NCI-H2196 (cell line): ENCODE results near the gene ABLIM3.

ENCODE experiments used
- DNase-seq: peaks from one replicate; lab custom pipeline; 2025; ENCODE audit not compliant: unreplicated experiment; lab: John Stamatoyannopoulos, UW

The ABLIM3 gene

DNA sequence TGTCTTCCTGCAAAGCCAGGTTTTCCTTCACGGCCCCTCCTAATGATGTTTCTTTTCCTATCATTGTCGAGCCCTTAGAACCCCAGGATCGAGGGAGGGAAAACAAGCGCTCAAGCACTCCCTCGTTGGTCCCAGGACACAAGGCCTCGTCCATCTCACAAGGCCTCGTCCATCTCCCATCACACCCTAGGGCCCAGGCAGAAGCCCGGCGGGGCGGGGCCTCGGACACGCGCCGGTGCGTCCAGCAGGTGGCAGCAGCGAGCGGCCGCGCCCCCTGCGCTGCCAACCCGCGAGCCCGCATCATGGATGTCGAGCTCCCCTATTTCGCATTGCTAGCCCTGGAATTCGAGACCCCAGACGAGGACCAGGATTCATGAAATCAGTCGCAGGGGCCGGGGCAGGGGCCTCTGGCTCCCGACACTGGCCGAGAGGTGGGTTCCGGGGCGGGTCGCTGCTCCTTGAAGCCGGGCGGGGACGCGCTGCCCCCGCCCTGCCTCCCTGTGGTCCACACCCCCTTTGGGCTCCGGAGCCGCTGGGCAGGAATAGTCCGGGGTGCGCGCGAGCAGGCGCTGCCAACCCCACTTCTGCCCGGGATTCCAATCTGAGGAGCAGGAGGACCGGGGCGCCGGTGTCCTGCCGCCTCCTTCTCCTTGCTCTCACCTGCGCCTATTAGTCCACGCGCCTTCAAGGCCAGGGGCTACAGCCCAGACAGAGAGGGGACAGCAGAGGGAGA, at the start of gene ABLIM3:
Gene ABLIM3 (plus strand): TSS at position 270 of the 733 bp plus-strand sequence. CDS start 603 bp downstream, outside the sequence.
- peak; percentile 64 for DNase-seq

DNA sequence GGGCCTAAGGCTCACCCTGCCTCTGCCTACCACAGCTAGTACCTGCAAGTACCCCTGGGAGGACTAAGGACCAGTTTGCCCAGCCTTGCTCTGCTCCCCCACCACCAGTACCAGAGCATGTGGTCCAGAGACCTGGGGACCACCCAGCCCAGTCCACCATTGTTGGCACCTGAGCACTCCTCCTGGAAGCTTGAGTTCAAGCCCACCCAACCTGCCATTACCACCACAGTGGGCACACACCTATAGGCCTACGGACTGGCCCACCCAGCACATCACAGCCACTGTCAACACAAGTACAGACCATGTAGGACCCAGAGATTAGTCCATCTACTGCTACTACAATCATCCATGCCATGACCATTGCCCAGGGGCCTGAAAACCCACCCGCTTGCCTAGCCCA, 47.7 kb upstream of the ABLIM3 start:
- no peak for DNase-seq

DNA sequence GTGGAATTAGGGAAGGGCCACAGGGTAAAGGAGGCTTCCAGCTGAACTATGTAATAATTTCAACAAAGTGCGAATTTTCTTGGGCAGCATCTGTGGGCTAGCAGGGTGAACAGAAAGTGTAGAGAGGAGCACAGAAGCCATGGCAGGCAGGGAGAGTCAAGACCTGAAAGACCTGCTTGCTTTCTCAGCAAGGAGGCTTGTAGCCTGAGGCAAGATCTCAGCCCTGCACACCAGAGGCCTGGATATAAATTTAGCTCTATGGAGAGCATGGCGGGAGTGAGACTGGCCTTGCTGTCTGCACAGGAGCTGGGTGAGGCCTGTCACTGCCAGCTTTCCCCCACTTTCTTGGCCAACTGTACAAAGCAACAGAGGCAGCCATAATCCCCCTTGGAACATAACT, 46.3 kb upstream of the ABLIM3 start:
- no peak for DNase-seq

- DNase-seq = no peak
These were observed 41.4 kb upstream of the ABLIM3 start for GRCh38 chr5:149099920-149100319.

DNA sequence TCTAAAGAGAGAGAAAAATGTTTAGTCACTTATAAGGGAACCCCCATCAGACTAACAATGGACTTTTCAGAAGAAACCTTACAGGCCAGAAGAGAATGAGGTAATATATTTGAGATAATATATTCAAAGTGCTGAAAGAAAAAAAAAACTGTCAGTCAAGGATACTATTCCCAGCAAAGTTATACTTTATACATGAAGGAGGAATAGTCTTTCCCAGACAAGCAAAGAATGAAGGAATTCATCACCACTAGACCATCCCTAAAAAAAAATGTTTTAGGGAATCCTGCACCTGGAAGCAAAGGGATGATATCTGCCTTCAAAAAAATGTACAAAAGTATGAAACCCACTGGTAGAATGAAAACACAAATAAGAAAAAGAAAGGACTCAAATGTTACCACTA, 41.0 kb upstream of the ABLIM3 start:
- no peak for DNase-seq

DNA sequence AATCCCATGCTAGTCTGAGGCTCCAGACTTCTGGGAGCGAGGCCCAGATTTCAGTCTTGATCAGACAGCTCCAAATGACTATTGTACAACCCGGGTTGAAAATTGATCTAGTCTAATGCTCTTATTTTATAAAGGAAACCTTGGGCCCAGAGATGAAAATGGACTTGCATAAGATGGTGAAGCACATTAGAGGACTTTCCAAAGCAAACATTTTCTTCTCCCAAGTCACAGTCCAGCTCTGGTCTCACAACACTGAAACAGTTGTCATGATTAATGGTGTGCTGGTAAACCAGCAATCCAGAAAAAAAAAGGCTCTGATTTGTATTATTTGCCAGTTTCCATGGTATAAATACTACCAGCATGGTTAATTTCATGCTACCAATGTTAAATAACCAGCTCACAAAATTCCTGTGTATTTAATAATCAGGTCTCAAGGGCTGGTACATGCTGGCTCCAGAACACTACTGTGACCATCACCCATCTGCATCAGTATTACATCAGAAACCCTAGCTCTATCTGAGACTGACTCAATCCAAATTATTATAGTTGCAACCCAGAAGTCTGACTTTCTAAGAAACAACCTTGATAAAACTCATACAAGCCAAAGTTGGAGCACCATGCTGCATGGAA, 32.5 kb upstream of the ABLIM3 start:
- no peak for DNase-seq

GRCh38 chr5:149110406-149110805, 30.9 kb upstream of the ABLIM3 start:
- DNase-seq = no peak

DNA sequence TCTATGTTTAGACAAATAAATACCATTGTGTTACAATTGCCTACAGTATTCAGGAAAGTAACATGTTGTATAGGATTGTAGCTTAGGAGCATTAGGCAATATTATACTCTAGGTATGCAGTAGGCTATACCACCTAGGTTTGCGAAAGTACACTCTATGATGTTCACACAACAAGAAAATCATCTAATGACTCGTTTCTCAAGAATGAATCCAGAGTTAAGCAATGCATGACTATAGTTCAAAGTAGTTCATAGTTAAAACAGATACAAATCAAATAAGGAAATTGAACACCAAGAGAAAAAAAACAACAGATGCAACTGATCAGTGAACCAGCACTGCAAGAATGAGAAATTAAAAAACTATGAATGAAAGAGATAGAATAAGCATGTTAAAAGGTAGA, 27.6 kb upstream of the ABLIM3 start:
- no peak for DNase-seq

DNA sequence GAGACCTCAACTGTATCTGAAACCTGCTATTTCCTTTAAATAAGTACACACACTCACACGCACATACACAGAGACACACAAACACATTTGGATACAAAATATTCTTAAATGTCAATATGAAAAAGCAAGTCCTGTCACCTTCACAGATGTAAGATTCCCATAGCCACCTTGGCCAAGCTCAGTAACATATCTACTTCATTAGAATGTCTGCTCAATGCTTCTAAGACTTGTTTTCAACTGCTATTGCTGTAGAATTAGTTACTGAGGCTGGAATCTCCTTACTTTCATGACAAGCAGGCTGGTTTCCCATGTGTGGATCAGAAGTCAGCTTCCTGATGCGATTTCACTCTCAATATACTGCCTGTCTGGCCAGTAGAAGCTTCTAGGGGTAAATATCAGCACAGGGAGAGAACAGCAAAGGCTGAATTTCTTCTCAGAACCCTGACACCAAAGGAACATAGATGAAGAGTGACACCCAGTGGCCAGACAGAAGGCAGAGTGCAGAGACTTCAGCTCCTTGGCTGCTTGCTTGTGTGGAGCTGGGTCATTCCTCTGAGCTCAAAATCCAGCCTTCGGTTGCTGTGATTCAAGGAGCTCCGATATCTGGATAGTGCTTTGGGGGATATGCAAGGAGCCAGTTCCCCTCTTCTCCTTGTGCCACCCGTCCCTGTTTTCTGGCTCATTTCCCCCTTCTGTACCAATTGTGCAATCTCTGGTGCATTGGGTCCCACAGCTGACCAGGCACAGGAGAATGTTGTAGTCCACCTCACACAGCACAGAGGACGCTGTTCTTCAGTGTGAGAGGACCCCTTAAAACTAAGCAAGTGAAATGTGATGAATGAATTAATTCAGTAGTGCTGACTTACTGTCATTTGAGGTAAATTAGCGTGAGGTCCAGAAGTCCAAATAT, 26.6 kb upstream of the ABLIM3 start:
- peak; percentile 54 for DNase-seq

DNA sequence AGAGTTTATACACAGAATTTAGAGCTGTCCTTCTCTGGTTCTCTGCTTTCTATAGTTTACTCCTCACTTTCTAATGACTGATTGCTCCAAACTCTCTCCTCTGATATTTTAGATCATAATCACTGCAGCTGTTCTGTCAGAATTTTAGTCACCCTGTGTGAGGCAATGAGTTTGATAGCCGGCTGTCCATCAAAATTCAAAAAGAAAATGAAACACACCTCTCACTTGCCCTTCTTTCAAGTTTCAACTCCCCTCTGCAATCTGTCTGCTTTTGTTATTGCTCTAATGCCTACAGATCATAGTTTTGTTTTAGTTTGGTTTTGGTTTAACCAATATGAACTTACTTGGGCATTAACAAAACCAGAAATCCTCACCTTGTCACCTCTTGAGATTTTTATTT, 23.3 kb upstream of the ABLIM3 start:
- DNase-seq = no peak

- no peak for DNase-seq
These were observed 22.8 kb upstream of the ABLIM3 start for GRCh38 chr5:149118463-149118862.

- DNase-seq = no peak
These were observed 20.1 kb upstream of the ABLIM3 start for GRCh38 chr5:149121145-149121544.

DNA sequence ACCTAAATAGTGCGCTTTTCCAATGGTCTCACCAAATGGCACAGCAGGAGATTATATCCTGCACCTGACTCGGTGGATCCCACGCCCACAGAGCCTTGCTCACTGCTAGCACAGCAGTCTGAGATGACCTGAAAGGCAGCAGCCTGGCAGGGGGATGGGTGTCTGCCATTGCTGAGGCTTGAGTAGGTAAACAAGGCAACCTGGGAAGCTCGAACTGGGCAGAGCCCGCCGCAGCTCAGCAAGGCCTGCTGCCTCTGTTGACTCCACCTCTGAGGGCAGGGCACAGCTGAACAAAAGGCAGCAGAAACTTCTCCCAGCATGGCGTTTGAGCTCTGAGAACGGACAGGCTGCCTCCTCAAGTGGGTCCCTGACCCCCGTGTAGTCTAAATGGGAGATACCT, 18.1 kb upstream of the ABLIM3 start:
- no peak for DNase-seq

- no peak for DNase-seq
These were observed 15.9 kb upstream of the ABLIM3 start for GRCh38 chr5:149125386-149125891.

- DNase-seq = no peak
These were observed 14.4 kb upstream of the ABLIM3 start for GRCh38 chr5:149126906-149127305.

DNA sequence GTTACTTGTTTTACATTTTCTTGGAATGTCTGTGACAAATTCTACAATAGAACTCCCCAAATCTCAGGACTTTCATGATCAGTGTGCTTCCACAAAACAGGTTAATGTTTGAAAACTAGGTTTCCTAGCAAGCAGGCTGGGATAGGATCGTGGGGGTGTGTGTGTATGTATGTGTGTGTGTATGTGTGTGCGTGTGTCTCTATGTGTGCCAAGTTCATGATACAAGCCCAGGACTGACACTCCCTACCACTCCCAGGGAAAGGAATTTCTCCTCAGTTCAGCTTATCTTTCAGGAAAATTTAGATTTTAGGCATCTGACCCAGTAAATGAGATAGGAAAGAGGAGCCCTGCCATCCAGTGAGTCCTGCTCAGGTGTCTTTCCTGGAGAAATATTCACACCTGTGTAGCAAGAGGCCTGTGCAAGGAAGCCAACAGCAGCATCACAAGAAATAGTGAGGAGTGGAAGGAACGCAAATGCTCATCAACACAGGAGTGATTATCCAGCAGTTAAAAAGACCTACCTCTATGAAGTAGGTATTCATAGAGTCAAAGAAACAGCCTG, 13.8 kb upstream of the ABLIM3 start:
- DNase-seq = no peak

- peak; percentile 6 for DNase-seq
These were observed 13.0 kb upstream of the ABLIM3 start for GRCh38 chr5:149128023-149128875.

DNA sequence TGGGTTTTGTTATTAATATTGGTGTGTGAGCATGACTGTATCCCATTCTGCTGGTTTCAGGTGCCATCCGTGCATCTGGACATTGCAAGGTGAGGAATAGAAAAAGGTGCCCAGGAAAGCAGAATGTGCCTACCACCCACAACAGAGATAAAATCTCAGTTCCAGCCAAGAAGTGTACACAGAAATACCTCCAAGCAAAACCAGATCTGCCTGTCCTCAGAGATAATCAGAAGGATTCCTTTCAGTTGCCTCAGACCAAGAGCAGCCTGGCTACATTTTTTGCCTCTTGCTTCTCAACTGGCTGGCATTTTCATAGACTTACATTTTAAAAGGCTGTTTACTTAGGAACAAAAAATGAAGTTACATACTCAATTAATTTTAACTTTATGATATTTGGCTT, 12.1 kb upstream of the ABLIM3 start:
- DNase-seq = no peak

GRCh38 chr5:149130121-149130914, 11.0 kb upstream of the ABLIM3 start:
- DNase-seq = no peak

- DNase-seq = no peak
These were observed 8.8 kb upstream of the ABLIM3 start for GRCh38 chr5:149132474-149132873.
